Caki2 (cell line): ENCODE data around the gene EFL1. TPM values are rescaled to one million over a fixed set of nuclear protein-coding genes. Genes with fewer than 3 reads are reported as not detected.

ENCODE experiments used
- DNase-seq: peaks from one replicate; pipeline ENCODE4 v3.0.0-alpha.2; 2015; ENCODE audit warnings: low read depth
- in situ Hi-C: cut with HindIII; loops from 2 replicates; pipeline ENCODE4 v1.10.0; 2016; ENCODE audit warnings: low sequenced_read_pairs, low pct_unique_long_range_greater_than_20kb, mixed read lengths
- total RNA-seq: library from RNA; depleted of rRNA; stranded (reverse); fragments of >200 nt; shearing (Covaris generic); gene quantifications from 2 replicates; pipeline ENCODE4 v1.2.3, GENCODE V29; 2014; ENCODE audit warnings: low replicate concordance

The EFL1 gene
- total RNA-seq, 1 experiment from 2014 or later, result 3.3 TPM

DNA sequence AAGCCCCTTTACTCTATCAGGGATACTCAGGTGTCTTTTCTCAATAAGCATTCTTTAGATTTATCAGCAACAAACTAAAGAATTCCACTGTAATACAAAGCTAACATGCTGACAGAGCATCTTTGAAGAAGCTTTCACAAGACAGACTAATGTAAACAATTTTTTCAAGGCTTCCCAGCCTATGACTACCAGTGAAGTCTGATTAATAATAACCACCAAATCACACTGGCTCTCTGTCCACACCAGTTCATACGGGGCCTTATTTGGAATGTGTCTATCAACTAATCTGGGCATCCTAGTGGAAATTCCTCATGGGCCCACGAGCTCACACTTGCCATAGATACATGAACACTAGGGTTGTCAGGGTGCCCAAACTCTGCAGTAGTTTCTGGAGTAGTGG lies 84.5 kb downstream of the EFL1 start:
- DNase-seq, result peak; percentile 15
- in situ Hi-C loops, result no loop called here

DNA sequence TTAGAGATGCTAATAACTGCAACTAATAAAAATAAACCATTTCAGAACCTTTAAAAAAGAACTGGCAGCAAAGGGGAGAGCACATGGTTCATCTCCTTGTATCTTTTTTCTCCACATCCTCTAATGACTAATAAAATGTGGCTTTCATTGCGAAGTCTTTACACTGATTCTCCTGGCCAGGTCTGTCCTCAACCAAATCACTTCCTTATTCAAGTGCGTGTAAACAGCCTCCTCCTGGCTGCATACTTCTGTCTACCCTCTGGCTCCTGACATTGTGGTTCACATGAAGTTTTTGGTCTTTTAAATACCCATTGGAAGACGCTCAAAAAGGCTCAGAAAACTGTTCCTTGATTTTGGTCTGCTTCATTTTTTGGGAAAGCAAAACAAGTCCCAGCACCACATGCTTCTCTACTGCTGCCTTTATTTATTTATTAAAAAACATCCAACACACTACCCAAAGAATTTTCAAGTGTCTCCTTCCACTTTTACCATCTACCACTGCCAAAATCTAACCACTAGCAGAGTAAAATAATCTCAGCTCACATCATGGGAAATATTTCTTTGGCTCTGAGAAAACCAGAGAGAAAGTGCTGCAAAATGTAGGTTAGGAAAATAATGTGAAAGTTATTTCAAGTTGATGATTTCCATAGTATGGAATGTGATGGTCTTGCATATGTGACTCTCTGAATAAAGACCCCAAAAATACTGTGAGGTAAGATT lies 85.1 kb downstream of the EFL1 start:
- in situ Hi-C loops, result no loop called here
- no peak for DNase-seq

DNA sequence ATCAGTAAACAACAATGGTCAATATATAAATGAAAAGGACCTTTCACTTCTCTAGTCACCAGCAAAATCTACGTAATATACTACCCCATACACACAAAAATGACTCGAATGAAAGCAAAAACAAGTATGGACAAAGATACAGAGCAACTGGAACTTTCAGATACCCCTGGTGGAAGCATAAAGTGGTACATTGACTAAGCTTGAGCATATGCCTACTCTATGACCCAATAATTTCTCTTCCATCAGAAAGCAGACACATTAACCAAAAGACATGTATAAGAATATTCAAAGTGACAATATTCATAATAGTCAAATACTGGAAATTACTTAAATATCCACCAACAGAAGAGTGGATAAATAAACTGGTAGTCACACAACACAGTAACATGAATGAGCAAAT lies 86.0 kb downstream of the EFL1 start:
- no peak for DNase-seq
- in situ Hi-C loops, result no loop called here

DNA sequence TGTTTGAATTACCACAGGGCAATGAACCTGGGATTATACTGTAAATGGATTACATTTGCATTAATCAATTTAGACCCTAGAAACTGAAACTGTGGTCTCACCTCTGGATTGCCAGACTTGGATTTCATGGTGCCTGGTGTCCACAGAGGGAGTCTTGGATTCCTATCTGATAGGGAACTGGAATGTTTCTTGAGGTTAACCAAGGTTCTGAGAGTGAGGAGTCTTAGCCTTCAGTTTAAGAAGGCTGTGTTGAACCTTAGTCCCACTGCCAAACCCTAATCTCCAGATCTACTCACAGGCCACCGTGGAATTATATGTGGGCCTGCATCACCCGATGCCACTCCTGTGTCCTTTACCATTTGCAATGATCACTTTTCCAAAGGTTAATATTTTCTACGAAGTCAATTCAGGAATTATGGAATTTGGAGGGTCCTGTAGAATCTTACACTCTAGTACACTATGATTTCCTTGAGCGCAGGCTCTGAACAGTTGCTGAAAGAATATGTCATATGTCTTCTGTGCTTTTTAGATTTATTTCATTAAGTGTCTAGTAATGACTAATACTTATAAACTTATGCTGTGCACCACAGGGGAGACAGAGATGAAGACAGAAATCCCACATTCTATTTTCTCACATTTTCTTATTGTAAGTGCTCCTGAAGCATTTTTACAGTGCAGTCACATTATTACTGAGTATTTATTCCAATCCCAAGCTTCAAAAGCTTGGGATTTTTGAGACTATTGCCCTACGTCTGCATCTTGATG lies 87.9 kb downstream of the EFL1 start:
- in situ Hi-C loops, result no loop called here
- no peak for DNase-seq

DNA sequence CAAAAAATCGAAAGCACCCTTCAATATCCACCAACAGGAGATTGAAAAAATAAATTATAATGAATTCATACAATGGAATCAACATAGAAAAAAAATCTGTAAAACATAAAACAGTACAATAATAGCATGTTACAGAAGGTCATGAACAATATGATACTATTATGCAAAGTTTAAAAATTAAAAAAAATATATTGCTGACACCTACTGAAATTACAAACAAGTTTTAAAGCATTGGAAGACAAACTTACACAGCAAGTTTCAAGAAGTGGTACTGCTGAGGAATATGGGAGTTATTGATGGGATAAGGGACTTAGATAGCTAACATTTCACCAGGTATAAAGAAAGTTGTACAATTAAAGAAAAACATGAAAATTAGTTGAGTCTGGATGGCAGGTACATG lies 89.4 kb downstream of the EFL1 start:
- in situ Hi-C loops, result no loop called here
- DNase-seq, result no peak

DNA sequence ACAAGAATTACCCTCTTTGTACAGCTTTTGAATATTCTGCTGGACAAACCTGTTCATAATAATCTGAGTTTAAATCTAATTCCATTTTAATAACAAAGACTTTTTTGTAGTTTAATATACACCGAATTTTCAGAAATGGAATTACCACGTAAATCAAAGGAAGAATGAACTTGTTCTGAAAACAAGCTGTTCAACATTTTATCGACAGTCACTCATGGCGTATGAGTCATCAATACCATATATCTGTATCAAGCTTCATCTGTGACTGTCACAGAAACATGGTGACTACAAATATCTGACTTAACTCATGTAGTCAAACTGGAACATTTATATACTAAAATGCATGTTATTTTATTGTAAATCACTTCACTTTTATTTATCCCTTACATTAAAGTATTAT lies 90.0 kb downstream of the EFL1 start:
- no peak for DNase-seq
- in situ Hi-C loops, result no loop called here

DNA sequence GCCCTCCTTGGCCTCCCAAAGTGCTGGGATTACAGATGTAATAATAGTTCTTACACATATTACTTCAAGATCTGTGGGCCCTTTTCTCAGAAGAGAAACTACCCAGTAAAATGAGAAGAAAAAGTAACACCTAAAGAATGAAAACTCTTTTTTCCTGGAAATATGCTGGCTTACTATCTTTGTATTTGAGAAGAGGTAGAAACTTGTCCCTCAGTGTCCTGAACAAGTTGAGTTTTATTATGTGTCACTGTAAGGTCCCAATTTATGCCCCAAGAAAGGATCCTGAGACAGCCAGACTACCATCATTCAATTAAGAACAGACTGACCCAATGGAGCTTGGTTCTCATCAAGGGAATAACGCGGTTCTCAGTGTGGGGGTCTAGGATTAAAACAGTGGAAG lies 93.8 kb downstream of the EFL1 start:
- in situ Hi-C loops, result no loop called here
- no peak for DNase-seq

DNA sequence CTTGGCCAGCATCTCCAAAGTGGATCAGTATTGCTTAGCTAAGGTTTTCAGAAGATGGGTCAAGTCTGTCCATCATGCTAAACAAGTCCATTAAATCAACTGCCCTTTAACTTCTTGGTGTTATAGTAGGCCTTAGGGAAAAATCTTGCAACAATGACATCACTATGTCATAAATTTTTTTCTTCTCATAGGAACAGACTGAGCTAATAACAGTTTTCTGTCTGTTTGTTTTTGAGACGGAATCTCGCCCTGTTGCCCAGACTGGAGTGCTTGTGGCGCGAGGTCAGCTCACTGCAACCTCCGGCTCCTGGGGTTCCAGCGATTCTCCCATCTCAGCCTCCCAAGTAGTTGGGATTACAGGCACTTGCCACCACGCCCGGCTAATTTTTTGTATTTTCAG lies 94.2 kb downstream of the EFL1 start:
- in situ Hi-C loops, result no loop called here
- DNase-seq, result no peak

DNA sequence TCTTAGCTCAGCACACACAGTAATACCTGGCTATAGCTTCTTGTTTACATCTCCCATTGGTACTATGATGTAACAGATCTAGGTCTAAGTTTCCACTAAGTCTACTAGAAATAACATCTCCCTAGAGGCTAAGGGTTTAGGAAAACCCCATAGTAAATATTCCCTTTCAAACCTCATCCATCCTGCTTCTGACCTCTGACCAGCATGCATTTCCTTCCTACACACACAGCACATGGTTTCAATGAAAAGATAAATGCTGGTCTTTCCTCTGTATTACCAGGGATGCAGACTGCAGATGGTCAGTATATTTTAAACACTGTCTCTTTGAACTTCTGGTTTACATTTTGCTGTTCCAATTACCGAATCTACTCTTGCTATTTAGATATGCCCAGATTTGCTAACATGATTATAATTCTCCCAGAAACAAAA lies 96.6 kb downstream of the EFL1 start:
- DNase-seq, result no peak
- in situ Hi-C loops, result no loop called here

DNA sequence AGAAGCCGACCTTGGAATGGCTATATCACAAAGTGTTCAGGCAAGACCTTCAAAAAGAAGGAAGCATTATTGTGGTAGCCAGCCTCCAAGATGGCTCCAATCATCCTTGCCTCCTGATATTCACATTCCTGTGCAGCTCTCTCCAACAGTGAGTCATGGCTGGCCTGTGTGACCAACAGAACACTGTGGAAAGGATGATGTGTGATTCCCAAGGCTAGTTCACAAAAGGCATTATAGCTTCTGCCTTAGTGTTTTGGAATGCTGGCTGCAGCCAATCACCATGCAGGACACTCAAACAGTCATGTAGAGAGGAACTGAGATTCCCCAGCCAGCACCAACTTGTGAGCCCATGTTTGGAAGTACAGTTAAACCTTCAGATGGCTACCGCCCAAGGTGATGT lies 102.6 kb downstream of the EFL1 start:
- in situ Hi-C loops, result loop anchor here (10.0 kb wide), 1 partner anchor 115 kb away; the partner anchor contains the start of gene MEX3B
- no peak for DNase-seq

DNA sequence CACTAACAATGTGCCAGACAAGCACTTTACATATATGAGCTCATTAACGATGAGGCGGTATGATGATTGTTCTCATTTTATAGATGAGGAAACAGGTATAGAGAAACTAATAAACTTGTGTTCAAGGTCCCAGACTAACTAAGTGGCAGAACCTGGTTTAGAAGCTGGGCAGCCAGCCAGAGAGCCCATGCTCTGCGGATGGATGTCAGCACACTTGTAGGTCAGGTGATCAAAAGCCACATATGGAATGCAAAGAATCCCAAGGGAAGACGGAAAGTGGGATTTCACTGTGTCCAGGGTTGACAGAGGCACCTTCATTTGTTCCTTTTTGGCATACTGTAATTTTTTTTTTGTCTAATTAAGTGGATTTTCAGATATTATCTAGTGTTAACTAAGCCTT lies 103.7 kb downstream of the EFL1 start:
- no peak for DNase-seq
- in situ Hi-C loops, result loop anchor here (10.0 kb wide), 1 partner anchor 114 kb away; the partner anchor contains the start of gene MEX3B

DNA sequence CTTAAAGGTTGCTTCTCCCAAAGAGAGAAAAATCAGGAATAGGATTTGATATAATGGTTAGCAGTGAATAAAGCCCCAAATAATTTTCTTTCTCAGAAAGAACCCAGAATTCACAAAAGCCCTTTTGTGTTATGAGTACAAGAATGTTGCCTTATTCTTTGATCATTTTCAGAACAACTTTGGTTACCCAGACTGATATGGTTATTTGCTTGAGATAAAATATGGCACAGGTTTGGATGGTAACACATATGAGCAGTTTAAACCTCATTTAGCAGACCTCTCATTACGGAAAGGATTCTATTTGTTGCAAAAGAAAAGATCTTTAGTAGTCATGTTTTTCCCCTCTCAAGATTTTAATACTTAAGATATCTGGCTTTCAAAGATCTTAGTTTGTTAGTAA lies 111.9 kb downstream of the EFL1 start:
- in situ Hi-C loops, result loop anchor here (10.0 kb wide), 1 partner anchor 106 kb away; the partner anchor contains the start of gene MEX3B
- no peak for DNase-seq

DNA sequence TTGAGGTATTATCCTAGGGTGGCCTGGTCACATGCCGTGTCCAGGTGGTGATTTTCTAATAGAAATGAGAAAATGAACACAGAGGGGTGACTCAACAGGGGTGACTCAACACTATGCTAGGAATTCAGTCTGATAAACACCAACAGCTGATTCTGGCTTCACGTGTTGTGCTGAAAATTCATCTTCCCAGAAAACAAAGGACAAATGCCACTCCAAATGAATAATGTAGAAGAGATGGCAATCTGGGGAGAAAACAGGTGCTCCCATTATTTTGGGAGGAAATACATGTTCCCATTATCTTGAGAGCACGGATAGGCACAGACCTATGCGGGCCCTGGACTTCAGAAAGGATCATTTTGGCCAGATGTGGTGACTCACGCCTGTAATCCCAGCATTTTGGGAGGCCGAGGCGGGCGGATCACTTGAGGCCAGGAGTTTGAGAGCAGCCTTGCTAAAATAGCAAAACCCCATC lies 115.5 kb downstream of the EFL1 start:
- DNase-seq, result peak; percentile 63
- in situ Hi-C loops, result no loop called here

DNA sequence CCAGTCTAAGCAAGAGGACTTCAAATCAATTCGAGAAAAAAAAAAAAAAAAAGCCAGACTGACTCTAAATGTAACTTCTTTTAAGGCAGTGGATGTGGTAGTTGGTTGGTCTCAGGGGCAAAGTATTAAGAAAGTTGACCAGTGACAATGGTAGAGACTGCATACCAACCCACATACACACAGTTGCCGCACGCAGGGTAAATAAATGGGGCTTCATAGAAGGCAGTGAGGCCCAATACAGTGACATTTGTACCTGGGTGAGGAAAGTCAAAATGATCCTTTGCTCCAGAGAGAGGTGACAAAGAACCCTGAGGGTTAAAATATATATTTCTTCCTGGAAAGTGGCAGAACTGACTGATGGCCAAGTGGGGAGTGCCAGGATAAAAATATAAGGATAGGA lies 116.0 kb downstream of the EFL1 start:
- no peak for DNase-seq
- in situ Hi-C loops, result no loop called here

DNA sequence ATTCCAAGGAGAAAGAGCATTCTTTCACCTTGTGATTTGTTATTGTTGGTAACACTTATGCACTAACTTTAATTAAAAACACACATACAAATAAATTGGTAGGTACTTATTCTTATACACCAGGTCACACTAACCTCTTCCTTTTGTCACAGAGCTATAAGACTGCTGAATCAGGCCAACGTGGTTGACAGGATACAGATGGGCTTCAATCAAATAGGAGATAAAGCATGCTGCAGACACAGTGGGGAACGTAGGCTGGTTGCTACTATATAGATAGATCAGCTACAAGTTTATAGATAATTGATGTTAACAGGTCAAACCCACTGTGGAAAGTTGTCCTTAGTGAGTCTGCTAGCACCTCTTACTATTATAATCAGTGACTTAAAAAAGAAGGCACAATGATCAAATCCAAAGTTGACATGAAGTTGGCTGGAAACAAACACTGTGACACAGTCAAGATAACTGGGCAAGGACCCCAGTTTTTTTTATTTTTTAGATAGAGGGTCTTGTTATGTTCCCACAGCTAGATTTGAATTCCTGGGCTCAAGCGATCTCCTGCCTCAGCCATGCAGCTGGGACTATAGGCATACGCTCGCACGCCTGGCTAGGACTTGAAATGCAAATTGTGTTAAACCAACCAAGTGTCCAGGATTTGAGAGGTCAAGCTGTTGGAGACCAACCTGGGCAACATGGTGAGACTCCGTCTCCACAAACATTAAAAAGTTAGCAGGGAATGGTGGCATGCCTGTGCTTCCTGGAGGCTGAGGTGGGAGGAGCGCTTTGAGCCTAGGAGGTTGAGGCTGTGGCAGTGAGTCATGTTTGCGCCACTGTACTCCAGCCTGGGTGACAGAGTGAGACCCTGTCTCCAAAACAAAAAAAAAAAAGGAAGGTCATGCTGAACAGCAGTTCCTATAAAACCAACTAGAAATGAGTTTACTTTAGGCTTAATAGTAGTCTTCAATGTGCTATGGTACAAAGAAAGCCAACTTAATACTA lies 118.8 kb downstream of the EFL1 start:
- no peak for DNase-seq
- in situ Hi-C loops, result no loop called here

DNA sequence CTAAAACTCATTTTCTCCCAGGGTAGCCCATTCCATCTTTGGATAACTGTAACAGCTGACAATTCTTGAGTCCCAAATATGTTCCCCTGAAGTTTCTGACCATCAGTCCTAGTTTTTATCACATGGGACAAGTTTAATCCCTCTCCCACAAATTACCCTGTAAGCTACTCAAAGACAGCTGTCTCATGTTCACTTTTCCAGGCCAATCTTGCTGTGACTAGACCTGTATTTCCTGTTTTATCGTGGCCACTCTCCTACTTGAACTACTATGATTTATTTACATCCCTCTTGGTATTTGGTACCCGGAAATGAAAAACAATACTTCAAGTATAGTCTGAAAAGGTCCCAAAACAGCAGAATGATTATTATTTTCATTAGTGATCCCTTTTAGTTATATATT lies 121.6 kb downstream of the EFL1 start:
- DNase-seq, result no peak
- in situ Hi-C loops, result no loop called here

DNA sequence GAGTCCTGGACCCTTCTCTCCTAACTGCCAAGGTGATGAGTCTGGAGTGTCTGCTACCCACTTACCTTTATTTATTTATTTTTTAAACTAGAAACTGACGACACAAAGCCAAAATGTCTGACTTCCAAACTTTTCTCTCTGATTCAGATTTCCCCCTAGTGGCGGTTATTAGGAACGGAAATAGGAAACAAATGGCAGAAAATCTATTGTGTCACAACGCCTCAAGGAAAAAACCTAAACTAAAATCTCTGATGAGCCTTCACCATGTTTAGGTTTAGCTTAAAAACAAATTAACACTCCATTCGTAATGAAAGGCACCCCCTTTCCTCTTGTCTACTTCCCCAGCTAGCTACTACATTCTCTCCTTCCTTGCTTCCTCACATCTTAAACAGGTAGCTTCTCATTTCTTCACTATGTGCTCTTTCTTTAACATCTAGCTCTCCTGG lies 122.7 kb downstream of the EFL1 start:
- in situ Hi-C loops, result no loop called here
- peak; percentile 41 for DNase-seq

DNA sequence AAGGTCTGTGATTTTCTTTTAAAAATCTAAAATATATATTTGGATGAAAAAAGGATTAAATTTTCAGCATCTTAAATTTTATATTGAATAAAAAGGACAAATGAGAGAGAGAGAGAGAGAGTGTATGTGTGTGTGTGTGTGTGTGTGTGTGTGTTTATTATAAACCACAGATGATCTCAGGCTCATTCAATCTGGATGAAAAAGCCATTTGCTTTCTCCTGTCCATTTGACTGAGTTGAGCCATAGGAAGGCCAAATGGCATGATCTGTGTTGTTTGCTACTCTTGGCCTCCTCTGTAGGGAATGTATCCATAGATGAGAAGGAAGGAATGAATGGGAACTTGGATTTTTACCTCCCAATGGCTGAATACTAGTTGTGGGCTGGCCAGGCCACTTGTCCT lies 124.2 kb downstream of the EFL1 start:
- in situ Hi-C loops, result no loop called here
- DNase-seq, result no peak
